GM23338 (cell line): ENCODE results near the gene CPT1C. TPM values are rescaled to one million over a fixed set of nuclear protein-coding genes. Genes with fewer than 3 reads are reported as not detected.
A peak's percentile ranks its signal among the peaks of the same experiment; 100 is the strongest.

Source experiments
- ATAC-seq: fragments of 200-7000 bp; cut with Tn5 transposase; 3 replicates; pipeline ENCODE4 v1.9.1; 2020
- DNase-seq: peaks from one replicate; pipeline ENCODE4 v3.0.0-alpha.2; 2015; ENCODE audit warnings: low spot score
- H2AFZ ChIP-seq: fragments of 200-600 bp; sonication (generic); 2 replicates; pipeline ENCODE4 v1.8.0; 2016; ENCODE audit warnings: antibody characterized with exemption, mild to moderate bottlenecking, moderate library complexity
- H3F3A ChIP-seq: fragments of 200-600 bp; sonication (generic); replicated peaks from 2 replicates; pipeline ENCODE4 v1.8.0; 2017; ENCODE audit warnings: antibody characterized with exemption, mixed run types, low read depth
- H3K27ac ChIP-seq: fragments of 200-600 bp; sonication (generic); 2 replicates; pipeline ENCODE4 v1.6.1; 2016; ENCODE audit warnings: low read depth
- H3K27me3 ChIP-seq: fragments of 200-600 bp; sonication (generic); 2 replicates; pipeline ENCODE4 v1.8.0; 2016; ENCODE audit warnings: mild to moderate bottlenecking, mixed run types, moderate library complexity; ENCODE audit not compliant: insufficient read depth
- H3K36me3 ChIP-seq: fragments of 200-600 bp; sonication (generic); 2 replicates; pipeline ENCODE4 v1.8.0; 2016; ENCODE audit warnings: mild to moderate bottlenecking; ENCODE audit not compliant: insufficient read depth
- H3K4me1 ChIP-seq: fragments of 200-600 bp; sonication (generic); 2 replicates; pipeline ENCODE4 v1.8.0; 2016; ENCODE audit warnings: mild to moderate bottlenecking, moderate library complexity; ENCODE audit not compliant: insufficient read depth
- H3K4me2 ChIP-seq: fragments of 200-600 bp; sonication (generic); 2 replicates; pipeline ENCODE4 v1.7.1; 2017; ENCODE audit warnings: mixed run types
- H3K4me3 ChIP-seq: fragments of 200-600 bp; sonication (generic); 2 replicates; pipeline ENCODE4 v1.6.1; 2016; ENCODE audit warnings: mixed run types
- H3K79me2 ChIP-seq: fragments of 200-600 bp; sonication (generic); replicated peaks from 2 replicates; pipeline ENCODE4 v1.8.0; 2017; ENCODE audit warnings: mild to moderate bottlenecking; ENCODE audit not compliant: insufficient read depth
- H3K9me2 ChIP-seq: fragments of 200-600 bp; sonication (generic); 2 replicates; pipeline ENCODE4 v1.8.0; 2017; ENCODE audit not compliant: insufficient read depth
- H4K20me1 ChIP-seq: fragments of 200-600 bp; sonication (generic); replicated peaks from 2 replicates; pipeline ENCODE4 v1.8.0; 2017; ENCODE audit warnings: mild to moderate bottlenecking; ENCODE audit not compliant: insufficient read depth
- H3K27ac Mint-ChIP-seq: 2 replicates; pipeline ENCODE4 v1.8.0; 2020; ENCODE audit warnings: inconsistent platforms, mild to moderate bottlenecking, moderate library complexity, mixed read lengths
- H3K27me3 Mint-ChIP-seq: 3 replicates; pipeline ENCODE4 v1.8.0; 2022; ENCODE audit warnings: low read depth, mild to moderate bottlenecking, moderate library complexity, mixed read lengths, inconsistent platforms; ENCODE audit not compliant: insufficient read depth, poor library complexity
- H3K36me3 Mint-ChIP-seq: 3 replicates; pipeline ENCODE4 v1.8.0; 2021; ENCODE audit warnings: low read depth, mild to moderate bottlenecking, inconsistent platforms, moderate library complexity, mixed read lengths
- H3K4me1 Mint-ChIP-seq: 3 replicates; pipeline ENCODE4 v1.8.0; 2020; ENCODE audit warnings: mild to moderate bottlenecking, inconsistent platforms, mixed read lengths
- H3K4me3 Mint-ChIP-seq: 3 replicates; pipeline ENCODE4 v1.8.0; 2021; ENCODE audit warnings: moderate library complexity, mild to moderate bottlenecking, inconsistent platforms, mixed read lengths
- H3K9me3 Mint-ChIP-seq: 3 replicates; pipeline ENCODE4 v1.8.0; 2020; ENCODE audit warnings: moderate library complexity, mild to moderate bottlenecking, inconsistent platforms, mixed read lengths
- CTCF ChIP-seq, 2 experiments: fragments of 200-600 bp in 1 of 2; sonication (generic) in 1 of 2; conservative IDR thresholded peaks; 2 replicates each; pipeline versions ENCODE4 v1.5.1 to v1.6.1; 2016 to 2017; ENCODE audit warnings: antibody characterized with exemption in 2 of 2, low read depth in 2 of 2, mild to moderate bottlenecking in 2 of 2, moderate library complexity in 1 of 2
- JUNB ChIP-seq: IDR thresholded peaks from one replicate; pipeline ENCODE4 v1.6.1; 2016; ENCODE audit warnings: antibody characterized with exemption; ENCODE audit not compliant: unreplicated experiment
- POLR2AphosphoS5 ChIP-seq: IDR thresholded peaks from 2 replicates; pipeline ENCODE4 v1.6.1; 2016; ENCODE audit warnings: antibody characterized with exemption, low read depth
- REST ChIP-seq: IDR thresholded peaks from one replicate; pipeline ENCODE4 v1.6.1; 2018; ENCODE audit warnings: antibody characterized with exemption; ENCODE audit not compliant: unreplicated experiment
- STAT1 ChIP-seq: IDR thresholded peaks from one replicate; pipeline ENCODE4 v1.6.1; 2016; ENCODE audit warnings: antibody characterized with exemption; ENCODE audit not compliant: unreplicated experiment
- ZNF331 ChIP-seq: fragments of 250-450 bp; sonication (Bioruptor Pico); IDR thresholded peaks from 2 replicates; pipeline ENCODE4 v1.5.0; 2020; ENCODE audit warnings: low read depth, mild to moderate bottlenecking, moderate library complexity
- polyA plus RNA-seq: library from polyadenylated mRNA; unstranded; fragments of >200 nt; fragmentation: Nextera tagmentation; extraction: Ambion mirVana; gene quantifications from 2 replicates; pipeline ENCODE4 v1.2.1, GENCODE V29; 2016
- total RNA-seq: library from RNA; depleted of rRNA; stranded (reverse); fragments of >200 nt; shearing (Covaris generic); gene quantifications from 2 replicates; pipeline ENCODE4 v1.2.3, GENCODE V29; 2014
- TF ChIP-seq, protein P1 (sequence below): IDR thresholded peaks from 2 replicates; pipeline ENCODE4 v1.6.1; 2016; ENCODE audit warnings: antibody characterized with exemption

The CPT1C gene
- total and polyA plus RNA-seq, 2 experiments from 2014 or later, result 63.4 to 77.3 TPM

- Mint-ChIP-seq H3K36me3 (peaks cover 55% of the 10 kb centered on the region), H3K4me1 (peaks cover 34% of the 10 kb centered on the region), H3K9me3 (no peaks in the 10 kb centered on the region; the same call in 2 of the 3 replicates), H3K4me3 (no peak overlapping the region), H3K27ac (no peak overlapping the region; the same call in 1 of the 2 replicates), H3K27me3 (peaks cover 40% of the 10 kb centered on the region)
- Histone ChIP-seq H3K27me3 (no peaks in the 10 kb centered on the region), H3K79me2 (peaks cover 67% of the 10 kb centered on the region), H3K9me2 (no peaks in the 10 kb centered on the region), H2AFZ (no peak overlapping the region), H3K36me3 (peaks cover 44% of the 10 kb centered on the region), H3K4me2 (no peak overlapping the region), H3F3A (peaks cover 51% of the 10 kb centered on the region), H3K4me1 (peaks cover 26% of the 10 kb centered on the region), H4K20me1 (peaks cover 54% of the 10 kb centered on the region), H3K4me3 (no peak overlapping the region), H3K27ac (peak overlapping the region; percentile 39; the same call in 1 of the 2 replicates)
- no peak for TF ChIP-seq CTCF (conservative IDR thresholded peaks at IDR 0.05; ENCODE audit: low read depth in 2 of 2)
- ATAC-seq (no peak), DNase-seq (no peak)
These were observed 9.1 kb upstream of the CPT1C start for GRCh38 chr19:49681830-49682229.

- Histone ChIP-seq H3K4me2 (no peak overlapping the region), H2AFZ (no peak overlapping the region), H3K9me2 (no peaks in the 10 kb centered on the region), H3K27ac (peak overlapping the region; percentile 39; the same call in 1 of the 2 replicates), H4K20me1 (peaks cover 57% of the 10 kb centered on the region), H3K79me2 (peaks cover 66% of the 10 kb centered on the region), H3K4me1 (peaks cover 26% of the 10 kb centered on the region), H3F3A (peaks cover 55% of the 10 kb centered on the region), H3K4me3 (no peak overlapping the region), H3K27me3 (no peaks in the 10 kb centered on the region), H3K36me3 (peaks cover 44% of the 10 kb centered on the region)
- ATAC-seq, result no peak
- no peak for DNase-seq
- H3K36me3 Mint-ChIP-seq, result peaks cover 59% of the 10 kb centered on the region
- peaks cover 36% of the 10 kb centered on the region for H3K27me3 Mint-ChIP-seq
- H3K4me3 Mint-ChIP-seq, result no peak overlapping the region
- no peaks in the 10 kb centered on the region for H3K9me3 Mint-ChIP-seq
- peaks cover 39% of the 10 kb centered on the region for H3K4me1 Mint-ChIP-seq
- H3K27ac Mint-ChIP-seq, result no peak overlapping the region; the same call in 1 of the 2 replicates
- TF ChIP-seq POLR2AphosphoS5 (no peak), STAT1 (no peak), JUNB (no peak), CTCF (conservative IDR thresholded peaks at IDR 0.05; ENCODE audit: low read depth in 2 of 2) (no peak), REST (no peak), ZNF331 (CRISPR knock-in tag) (no peak)
- TF ChIP-seq, protein P1, sequence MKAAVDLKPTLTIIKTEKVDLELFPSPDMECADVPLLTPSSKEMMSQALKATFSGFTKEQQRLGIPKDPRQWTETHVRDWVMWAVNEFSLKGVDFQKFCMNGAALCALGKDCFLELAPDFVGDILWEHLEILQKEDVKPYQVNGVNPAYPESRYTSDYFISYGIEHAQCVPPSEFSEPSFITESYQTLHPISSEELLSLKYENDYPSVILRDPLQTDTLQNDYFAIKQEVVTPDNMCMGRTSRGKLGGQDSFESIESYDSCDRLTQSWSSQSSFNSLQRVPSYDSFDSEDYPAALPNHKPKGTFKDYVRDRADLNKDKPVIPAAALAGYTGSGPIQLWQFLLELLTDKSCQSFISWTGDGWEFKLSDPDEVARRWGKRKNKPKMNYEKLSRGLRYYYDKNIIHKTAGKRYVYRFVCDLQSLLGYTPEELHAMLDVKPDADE, result no peak
These were observed 8.6 kb upstream of the CPT1C start for GRCh38 chr19:49682274-49682673.
